ENCODE measurements around the gene CMTR1.

GRCh38 chr6:37511910-37512399, 78.9 kb downstream of the CMTR1 start:
- TF ChIP-seq, protein P1, sequence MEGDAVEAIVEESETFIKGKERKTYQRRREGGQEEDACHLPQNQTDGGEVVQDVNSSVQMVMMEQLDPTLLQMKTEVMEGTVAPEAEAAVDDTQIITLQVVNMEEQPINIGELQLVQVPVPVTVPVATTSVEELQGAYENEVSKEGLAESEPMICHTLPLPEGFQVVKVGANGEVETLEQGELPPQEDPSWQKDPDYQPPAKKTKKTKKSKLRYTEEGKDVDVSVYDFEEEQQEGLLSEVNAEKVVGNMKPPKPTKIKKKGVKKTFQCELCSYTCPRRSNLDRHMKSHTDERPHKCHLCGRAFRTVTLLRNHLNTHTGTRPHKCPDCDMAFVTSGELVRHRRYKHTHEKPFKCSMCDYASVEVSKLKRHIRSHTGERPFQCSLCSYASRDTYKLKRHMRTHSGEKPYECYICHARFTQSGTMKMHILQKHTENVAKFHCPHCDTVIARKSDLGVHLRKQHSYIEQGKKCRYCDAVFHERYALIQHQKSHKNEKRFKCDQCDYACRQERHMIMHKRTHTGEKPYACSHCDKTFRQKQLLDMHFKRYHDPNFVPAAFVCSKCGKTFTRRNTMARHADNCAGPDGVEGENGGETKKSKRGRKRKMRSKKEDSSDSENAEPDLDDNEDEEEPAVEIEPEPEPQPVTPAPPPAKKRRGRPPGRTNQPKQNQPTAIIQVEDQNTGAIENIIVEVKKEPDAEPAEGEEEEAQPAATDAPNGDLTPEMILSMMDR (IDR thresholded peaks at IDR 0.05; ENCODE audit: poor library complexity, severe bottlenecking) = no peak
- no peak for TF ChIP-seq RAD21 (conservative IDR thresholded peaks at IDR 0.05)
- TF ChIP-seq POLR2AphosphoS5 (IDR thresholded peaks at IDR 0.05) = no peak

Data from neural cell (in vitro differentiated cells).